OCI-LY3 (cell line): Measurements from ENCODE around the gene KRTCAP2.

Experiments
- EZH2phosphoT487 ChIP-seq: fragments of 200-600 bp; shearing (Covaris generic); IDR thresholded peaks from 2 replicates; pipeline ENCODE4 v1.6.1; 2018; ENCODE audit warnings: antibody characterized with exemption, mixed run types, low read depth
- TF ChIP-seq, protein P1 (sequence below): fragments of 200-600, 300-600 bp; sonication (generic); IDR thresholded peaks from 2 replicates; pipeline ENCODE4 v1.5.1; 2014; ENCODE audit warnings: antibody characterized with exemption, low read length, low read depth

DNA sequence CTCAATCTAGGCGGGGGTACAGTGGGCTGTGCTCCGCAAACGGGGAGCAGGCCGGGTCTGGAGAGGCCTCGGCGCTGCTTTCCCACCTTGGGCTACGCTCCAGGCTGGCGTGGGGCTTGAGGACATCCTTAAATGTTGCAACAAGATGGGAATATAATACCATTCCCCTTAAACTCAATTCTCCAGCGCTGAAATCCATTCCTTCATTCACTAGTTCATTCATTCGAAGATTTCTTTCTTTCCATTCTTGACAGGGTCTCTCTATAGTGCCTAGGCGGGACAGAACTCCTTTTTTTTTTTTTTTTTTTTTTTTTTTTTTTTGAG, 32.5 kb downstream of the KRTCAP2 start:
- TF ChIP-seq, protein P1, sequence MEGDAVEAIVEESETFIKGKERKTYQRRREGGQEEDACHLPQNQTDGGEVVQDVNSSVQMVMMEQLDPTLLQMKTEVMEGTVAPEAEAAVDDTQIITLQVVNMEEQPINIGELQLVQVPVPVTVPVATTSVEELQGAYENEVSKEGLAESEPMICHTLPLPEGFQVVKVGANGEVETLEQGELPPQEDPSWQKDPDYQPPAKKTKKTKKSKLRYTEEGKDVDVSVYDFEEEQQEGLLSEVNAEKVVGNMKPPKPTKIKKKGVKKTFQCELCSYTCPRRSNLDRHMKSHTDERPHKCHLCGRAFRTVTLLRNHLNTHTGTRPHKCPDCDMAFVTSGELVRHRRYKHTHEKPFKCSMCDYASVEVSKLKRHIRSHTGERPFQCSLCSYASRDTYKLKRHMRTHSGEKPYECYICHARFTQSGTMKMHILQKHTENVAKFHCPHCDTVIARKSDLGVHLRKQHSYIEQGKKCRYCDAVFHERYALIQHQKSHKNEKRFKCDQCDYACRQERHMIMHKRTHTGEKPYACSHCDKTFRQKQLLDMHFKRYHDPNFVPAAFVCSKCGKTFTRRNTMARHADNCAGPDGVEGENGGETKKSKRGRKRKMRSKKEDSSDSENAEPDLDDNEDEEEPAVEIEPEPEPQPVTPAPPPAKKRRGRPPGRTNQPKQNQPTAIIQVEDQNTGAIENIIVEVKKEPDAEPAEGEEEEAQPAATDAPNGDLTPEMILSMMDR: no peak
- TF ChIP-seq EZH2phosphoT487: no peak
